Mesenchymal stem cell (in vitro differentiated cells and primary cell): ENCODE measurements around the gene SYT12.

Experiments used
- DNase-seq: peaks from one replicate; pipeline ENCODE4 v3.0.0-alpha.2; 2013
- H2AFZ ChIP-seq: one replicate; pipeline ENCODE4 v1.6.1; 2013; ENCODE audit warnings: low read depth, mild to moderate bottlenecking, control low read depth, inconsistent platforms, low read length, moderate library complexity
- H2AK5ac ChIP-seq: 2 replicates; pipeline ENCODE4 v1.6.1; 2013; ENCODE audit warnings: low read length, moderate library complexity, mild to moderate bottlenecking, inconsistent platforms; ENCODE audit not compliant: severe bottlenecking
- H2BK120ac ChIP-seq: one replicate; pipeline ENCODE4 v1.6.1; 2013; ENCODE audit warnings: low read depth, mild to moderate bottlenecking, inconsistent platforms, low read length, moderate library complexity
- H2BK12ac ChIP-seq, 2 experiments: one replicate each; pipeline ENCODE4 v1.6.1; 2013; ENCODE audit warnings: inconsistent platforms in 2 of 2, low read length in 2 of 2, mild to moderate bottlenecking in 2 of 2, moderate library complexity in 2 of 2, control low read depth in 1 of 2
- H2BK15ac ChIP-seq: one replicate; pipeline ENCODE4 v1.6.1; 2013; ENCODE audit warnings: mild to moderate bottlenecking, low read depth, inconsistent platforms; ENCODE audit not compliant: poor library complexity, severe bottlenecking
- H2BK5ac ChIP-seq: 2 replicates; pipeline ENCODE4 v1.6.1; 2013; ENCODE audit warnings: low read depth, mild to moderate bottlenecking, low read length, control low read depth, inconsistent platforms; ENCODE audit not compliant: poor library complexity, severe bottlenecking
- H3K14ac ChIP-seq, 2 experiments: one replicate each; pipeline ENCODE4 v1.6.1; 2013; ENCODE audit warnings: inconsistent platforms in 2 of 2, low read length in 2 of 2, control low read depth in 1 of 2, mild to moderate bottlenecking in 1 of 2, moderate library complexity in 1 of 2
- H3K18ac ChIP-seq, 2 experiments: one replicate each; pipeline ENCODE4 v1.6.1; 2013; ENCODE audit warnings: inconsistent platforms in 2 of 2, low read length in 2 of 2, control low read depth in 1 of 2, low read depth in 1 of 2, mild to moderate bottlenecking in 1 of 2
- H3K23ac ChIP-seq, 2 experiments: one replicate each; pipeline ENCODE4 v1.6.1; 2013; ENCODE audit warnings: inconsistent platforms in 2 of 2, low read length in 2 of 2, mild to moderate bottlenecking in 2 of 2, moderate library complexity in 2 of 2, control low read depth in 1 of 2
- H3K27ac ChIP-seq: 2 replicates; pipeline ENCODE4 v1.5.1; 2013; ENCODE audit warnings: mild to moderate bottlenecking, moderate library complexity, low read length, control low read depth, inconsistent platforms; ENCODE audit not compliant: poor library complexity, severe bottlenecking
- H3K27me3 ChIP-seq, 2 experiments: 2 replicates each; pipeline versions ENCODE4 v1.6.1 to v1.7.0; 2013; ENCODE audit warnings: low read length in 2 of 2, mild to moderate bottlenecking in 2 of 2, moderate library complexity in 2 of 2, control low read depth in 1 of 2, inconsistent platforms in 1 of 2; ENCODE audit not compliant: control insufficient read depth in 1 of 2, insufficient read depth in 1 of 2
- H3K36me3 ChIP-seq, 2 experiments: 2 replicates each; pipeline versions ENCODE4 v1.6.1 to v1.7.0; 2013; ENCODE audit warnings: low read length in 2 of 2, control low read depth in 1 of 2, inconsistent platforms in 1 of 2, low read depth in 1 of 2, mild to moderate bottlenecking in 1 of 2; ENCODE audit not compliant: insufficient read depth in 2 of 2, control insufficient read depth in 1 of 2
- H3K4ac ChIP-seq, 2 experiments: one replicate each; pipeline ENCODE4 v1.6.1; 2013; ENCODE audit warnings: inconsistent platforms in 2 of 2, low read length in 2 of 2, mild to moderate bottlenecking in 2 of 2, moderate library complexity in 2 of 2, control low read depth in 1 of 2, low read depth in 1 of 2
- H3K4me1 ChIP-seq: 2 replicates; pipeline ENCODE4 v1.6.1; 2013; ENCODE audit warnings: low read depth, low read length, control low read depth; ENCODE audit not compliant: control insufficient read depth, insufficient read depth
- H3K4me2 ChIP-seq: 2 replicates; pipeline ENCODE4 v1.6.1; 2013; ENCODE audit warnings: low read length, mild to moderate bottlenecking, inconsistent platforms; ENCODE audit not compliant: poor library complexity, severe bottlenecking
- H3K4me3 ChIP-seq, 2 experiments: 2 replicates each; pipeline versions ENCODE4 v1.5.1 to v1.7.0; 2013; ENCODE audit warnings: low read length in 2 of 2, mild to moderate bottlenecking in 2 of 2, control low read depth in 1 of 2, low read depth in 1 of 2; ENCODE audit not compliant: insufficient read depth in 1 of 2
- H3K79me1 ChIP-seq: replicated peaks from 2 replicates; pipeline ENCODE4 v1.6.1; 2013; ENCODE audit warnings: mild to moderate bottlenecking, control low read depth, low read length, inconsistent platforms; ENCODE audit not compliant: poor library complexity, severe bottlenecking
- H3K9ac ChIP-seq: 2 replicates; pipeline ENCODE4 v1.7.0; 2013; ENCODE audit warnings: mild to moderate bottlenecking, low read length, moderate library complexity
- H3K9me3 ChIP-seq: 2 replicates; pipeline ENCODE4 v1.7.0; 2013; ENCODE audit warnings: mild to moderate bottlenecking, low read length; ENCODE audit not compliant: control insufficient read depth
- H4K8ac ChIP-seq: one replicate; pipeline ENCODE4 v1.6.1; 2013; ENCODE audit warnings: inconsistent platforms, mild to moderate bottlenecking, low read length, moderate library complexity
- H4K91ac ChIP-seq: one replicate; pipeline ENCODE4 v1.6.1; 2013; ENCODE audit warnings: mild to moderate bottlenecking, low read length, inconsistent platforms
- WGBS: methylation state at CpG from one replicate; pipeline ENCODE4 v1.1.7; 2013; ENCODE audit warnings: mixed read lengths; 5-methylcytosine and 5-hydroxymethylcytosine counted together

The SYT12 gene

GRCh38 chr11:67090717-67091116 lies 67.8 kb downstream of the SYT12 start:
- Histone ChIP-seq H3K27me3 (peaks cover 0 to 7% of the 10 kb centered on the region in 2 experiments), H2BK5ac (no peak overlapping the region), H2BK12ac (no peak overlapping the region), H4K91ac (no peak overlapping the region), H3K79me1 (no peaks in the 10 kb centered on the region), H3K36me3 (no peaks in the 10 kb centered on the region), H2AK5ac (no peak overlapping the region), H3K18ac (no peak overlapping the region), H2AFZ (no peak overlapping the region), H3K9ac (no peak overlapping the region), H3K27ac (no peak overlapping the region), H2BK15ac (no peak overlapping the region), H3K4me3 (no peak overlapping the region), H3K4me1 (no peaks in the 10 kb centered on the region), H2BK120ac (no peak overlapping the region), H3K4ac (no peak overlapping the region), H3K14ac (no peak overlapping the region), H3K4me2 (no peak overlapping the region), H4K8ac (no peak overlapping the region), H3K9me3 (no peaks in the 10 kb centered on the region), H3K23ac (no peak overlapping the region)
- 86% methylated on average over 8 of the region's 8 CpGs for WGBS
- no peak for DNase-seq

GRCh38 chr11:67095214-67095507 lies 72.2 kb downstream of the SYT12 start:
- DNase-seq, result no peak
- 100% methylated on average over 1 of the region's 1 CpG for WGBS
- no peak overlapping the region for H4K8ac ChIP-seq
- H3K79me1 ChIP-seq, result no peaks in the 10 kb centered on the region
- H2BK12ac ChIP-seq, result no peak overlapping the region
- H3K4me1 ChIP-seq, result no peaks in the 10 kb centered on the region
- H3K18ac ChIP-seq, result no peak overlapping the region
- H4K91ac ChIP-seq, result no peak overlapping the region
- no peak overlapping the region for H3K4me3 ChIP-seq
- H3K36me3 ChIP-seq, result no peaks in the 10 kb centered on the region
- no peak overlapping the region for H2AK5ac ChIP-seq
- H3K14ac ChIP-seq, result no peak overlapping the region
- no peak overlapping the region for H3K4me2 ChIP-seq
- no peak overlapping the region for H3K23ac ChIP-seq
- peaks cover 0 to 8% of the 10 kb centered on the region in 2 experiments for H3K27me3 ChIP-seq
- H2BK120ac ChIP-seq, result no peak overlapping the region
- no peaks in the 10 kb centered on the region for H3K9me3 ChIP-seq
- no peak overlapping the region for H3K4ac ChIP-seq
- no peak overlapping the region for H2AFZ ChIP-seq
- no peak overlapping the region for H2BK5ac ChIP-seq
- no peak overlapping the region for H2BK15ac ChIP-seq
- no peak overlapping the region for H3K27ac ChIP-seq
- no peak overlapping the region for H3K9ac ChIP-seq

DNA sequence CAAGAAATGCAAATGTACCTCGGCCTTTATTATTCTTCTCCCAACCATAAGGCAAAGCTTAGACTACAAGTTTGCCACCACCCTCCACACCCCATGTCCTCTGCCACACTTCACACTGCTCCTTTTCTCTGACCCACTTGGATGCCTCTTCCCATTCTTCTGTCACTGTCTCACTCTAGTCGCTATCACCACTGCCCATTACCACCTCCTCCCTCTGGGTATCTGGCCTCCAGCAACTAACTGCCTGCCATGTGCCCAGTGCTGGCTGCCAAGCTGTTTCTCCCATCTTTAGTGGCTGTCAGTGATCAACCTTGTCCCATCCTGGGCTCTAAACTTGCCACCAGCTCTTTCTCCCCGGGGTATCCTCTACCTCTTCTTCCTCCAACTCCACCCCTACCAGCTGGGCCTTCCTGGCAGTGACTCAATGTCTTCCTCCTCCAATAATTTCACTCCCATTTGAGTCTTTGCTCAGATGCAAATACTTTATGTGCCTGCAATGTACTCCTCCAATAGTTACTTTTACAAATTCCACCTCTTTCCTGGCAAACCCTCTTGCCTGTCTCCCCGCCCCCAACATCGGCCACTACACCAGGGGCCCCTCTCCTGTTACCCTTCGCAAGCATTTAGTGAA lies 76.0 kb downstream of the SYT12 start:
- Histone ChIP-seq H2BK15ac (no peak overlapping the region), H3K27ac (no peak overlapping the region), H3K27me3 (peaks cover 0 to 11% of the 10 kb centered on the region in 2 experiments), H4K8ac (no peak overlapping the region), H3K14ac (no peak overlapping the region), H3K4me2 (no peak overlapping the region), H3K4me1 (no peaks in the 10 kb centered on the region), H3K36me3 (no peaks in the 10 kb centered on the region), H3K9ac (no peak overlapping the region), H3K23ac (no peak overlapping the region), H2BK5ac (no peak overlapping the region), H3K4ac (no peak overlapping the region), H3K79me1 (no peaks in the 10 kb centered on the region), H2AFZ (no peak overlapping the region), H3K18ac (no peak overlapping the region), H2AK5ac (no peak overlapping the region), H3K4me3 (no peak overlapping the region), H2BK12ac (no peak overlapping the region), H4K91ac (no peak overlapping the region), H2BK120ac (no peak overlapping the region), H3K9me3 (no peaks in the 10 kb centered on the region)
- WGBS, result 95% methylated on average over 6 of the region's 6 CpGs
- DNase-seq, result no peak

GRCh38 chr11:67099831-67100324 lies 76.9 kb downstream of the SYT12 start:
- Histone ChIP-seq H3K9me3 (no peaks in the 10 kb centered on the region), H2AK5ac (no peak overlapping the region), H3K4ac (no peak overlapping the region), H4K91ac (no peak overlapping the region), H4K8ac (no peak overlapping the region), H3K18ac (no peak overlapping the region), H2BK5ac (no peak overlapping the region), H3K9ac (no peak overlapping the region), H3K23ac (no peak overlapping the region), H3K36me3 (no peaks in the 10 kb centered on the region), H3K14ac (no peak overlapping the region), H3K27me3 (peaks cover 0 to 11% of the 10 kb centered on the region in 2 experiments), H3K27ac (no peak overlapping the region), H3K4me1 (no peaks in the 10 kb centered on the region), H2AFZ (no peak overlapping the region), H2BK120ac (no peak overlapping the region), H2BK15ac (no peak overlapping the region), H3K79me1 (no peaks in the 10 kb centered on the region), H3K4me3 (no peak overlapping the region), H3K4me2 (no peak overlapping the region), H2BK12ac (no peak overlapping the region)
- 95% methylated on average over 6 of the region's 6 CpGs for WGBS
- DNase-seq, result no peak
